Right forelimb (tissue), 1 donor: ENCODE measurements around the gene PCDHB11.
"Not testable (repeated sequence)": the region's sequence is repeated elsewhere in the genome, so short reads cannot be mapped to it uniquely, and the experiment has no call there.

Experiments
- DNase-seq: peaks from one replicate; pipeline ENCODE4 v3.0.0-alpha.2; 2018

The PCDHB11 gene

DNA sequence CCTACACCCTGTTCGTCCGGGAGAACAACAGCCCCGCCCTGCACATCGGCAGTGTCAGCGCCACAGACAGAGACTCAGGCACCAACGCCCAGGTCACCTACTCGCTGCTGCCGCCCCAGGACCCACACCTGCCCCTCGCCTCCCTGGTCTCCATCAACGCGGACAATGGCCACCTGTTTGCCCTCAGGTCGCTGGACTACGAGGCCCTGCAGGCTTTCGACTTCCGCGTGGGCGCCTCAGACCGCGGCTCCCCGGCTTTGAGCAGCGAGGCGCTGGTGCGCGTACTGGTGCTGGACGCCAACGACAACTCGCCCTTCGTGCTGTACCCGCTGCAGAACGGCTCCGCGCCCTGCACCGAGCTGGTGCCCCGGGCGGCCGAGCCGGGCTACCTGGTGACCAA lies 10.7 kb upstream of the PCDHB11 start:
- not testable (repeated sequence) for DNase-seq

DNA sequence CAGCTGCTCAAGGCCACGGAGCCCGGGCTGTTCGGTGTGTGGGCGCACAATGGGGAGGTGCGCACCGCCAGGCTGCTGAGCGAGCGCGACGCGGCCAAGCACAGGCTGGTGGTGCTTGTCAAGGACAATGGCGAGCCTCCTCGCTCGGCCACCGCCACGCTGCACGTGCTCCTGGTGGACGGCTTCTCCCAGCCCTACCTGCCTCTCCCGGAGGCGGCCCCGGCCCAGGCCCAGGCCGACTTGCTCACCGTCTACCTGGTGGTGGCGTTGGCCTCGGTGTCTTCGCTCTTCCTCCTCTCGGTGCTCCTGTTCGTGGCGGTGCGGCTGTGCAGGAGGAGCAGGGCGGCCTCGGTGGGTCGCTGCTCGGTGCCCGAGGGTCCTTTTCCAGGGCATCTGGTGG lies 10.3 kb upstream of the PCDHB11 start:
- DNase-seq, result not testable (repeated sequence)

DNA sequence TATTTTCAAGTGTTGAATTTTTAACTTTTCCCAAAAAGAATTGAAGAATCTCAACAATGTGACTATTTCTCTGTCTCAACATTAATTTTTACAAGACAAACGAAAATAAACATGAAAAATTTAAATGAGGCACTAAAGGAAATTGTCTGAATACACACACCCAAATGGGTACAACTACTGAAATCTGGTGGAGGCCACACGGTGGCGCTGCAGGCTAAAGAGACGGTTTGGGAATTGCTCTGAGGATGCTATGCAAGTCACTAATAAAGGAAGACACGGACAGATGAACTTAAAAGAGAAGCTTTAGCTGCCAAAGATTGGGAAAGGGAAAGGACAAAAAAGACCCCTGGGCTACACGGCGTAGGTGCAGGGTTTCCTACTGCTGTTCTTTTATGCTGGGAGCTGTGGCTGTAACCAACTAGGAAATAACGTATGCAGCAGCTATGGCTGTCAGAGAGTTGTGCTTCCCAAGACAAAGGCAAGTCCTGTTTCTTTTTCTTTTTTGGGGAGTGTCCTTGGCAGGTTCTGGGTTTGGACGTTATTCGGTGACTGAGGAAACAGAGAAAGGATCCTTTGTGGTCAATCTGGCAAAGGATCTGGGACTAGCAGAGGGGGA lies 7.2 kb upstream of the PCDHB11 start, which contains the start of gene PCDHB10:
PCDHB10 (plus strand) TSS at position 244 of the 616 bp plus-strand sequence; CDS start at position 444, 200 bp downstream.
- DNase-seq, result no peak

DNA sequence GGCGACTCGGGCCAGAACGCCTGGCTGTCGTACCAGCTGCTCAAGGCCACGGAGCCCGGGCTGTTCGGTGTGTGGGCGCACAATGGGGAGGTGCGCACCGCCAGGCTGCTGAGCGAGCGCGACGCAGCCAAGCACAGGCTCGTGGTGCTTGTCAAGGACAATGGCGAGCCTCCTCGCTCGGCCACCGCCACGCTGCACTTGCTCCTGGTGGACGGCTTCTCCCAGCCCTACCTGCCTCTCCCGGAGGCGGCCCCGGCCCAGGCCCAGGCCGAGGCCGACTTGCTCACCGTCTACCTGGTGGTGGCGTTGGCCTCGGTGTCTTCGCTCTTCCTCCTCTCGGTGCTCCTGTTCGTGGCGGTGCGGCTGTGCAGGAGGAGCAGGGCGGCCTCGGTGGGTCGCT lies 5.1 kb upstream of the PCDHB11 start:
- not testable (repeated sequence) for DNase-seq

DNA sequence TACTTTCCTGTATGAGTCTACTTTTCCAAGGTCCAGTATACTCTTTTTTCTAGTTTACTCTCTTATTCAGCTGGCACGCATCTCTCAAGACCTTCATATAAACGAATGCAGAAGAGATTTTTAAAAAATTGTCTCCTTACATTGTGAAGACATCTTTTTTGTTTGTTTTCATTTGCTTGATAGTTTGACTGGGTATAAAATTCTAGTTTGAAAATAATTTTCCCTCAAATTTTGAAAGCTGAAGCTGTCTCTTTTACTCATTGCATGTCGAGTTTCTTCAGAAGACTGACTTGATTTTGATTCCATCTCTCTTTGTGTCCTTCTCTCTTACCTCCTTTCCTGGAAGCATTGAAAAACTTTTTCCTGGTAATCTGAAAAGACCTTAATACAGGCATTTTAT lies 3.1 kb upstream of the PCDHB11 start:
- DNase-seq, result no peak

DNA sequence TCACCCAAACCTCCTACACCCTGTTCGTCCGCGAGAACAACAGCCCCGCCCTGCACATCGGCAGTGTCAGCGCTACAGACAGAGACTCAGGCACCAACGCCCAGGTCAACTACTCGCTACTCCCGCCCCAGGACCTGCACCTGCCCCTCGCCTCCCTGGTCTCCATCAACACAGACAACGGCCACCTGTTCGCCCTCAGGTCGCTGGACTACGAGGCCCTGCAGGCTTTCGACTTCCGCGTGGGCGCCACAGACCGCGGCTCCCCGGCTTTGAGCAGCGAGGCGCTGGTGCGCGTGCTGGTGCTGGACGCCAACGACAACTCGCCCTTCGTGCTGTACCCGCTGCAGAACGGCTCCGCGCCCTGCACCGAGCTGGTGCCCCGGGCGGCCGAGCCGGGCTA lies 1.7 kb downstream of the PCDHB11 start:
- not testable (repeated sequence) for DNase-seq

DNA sequence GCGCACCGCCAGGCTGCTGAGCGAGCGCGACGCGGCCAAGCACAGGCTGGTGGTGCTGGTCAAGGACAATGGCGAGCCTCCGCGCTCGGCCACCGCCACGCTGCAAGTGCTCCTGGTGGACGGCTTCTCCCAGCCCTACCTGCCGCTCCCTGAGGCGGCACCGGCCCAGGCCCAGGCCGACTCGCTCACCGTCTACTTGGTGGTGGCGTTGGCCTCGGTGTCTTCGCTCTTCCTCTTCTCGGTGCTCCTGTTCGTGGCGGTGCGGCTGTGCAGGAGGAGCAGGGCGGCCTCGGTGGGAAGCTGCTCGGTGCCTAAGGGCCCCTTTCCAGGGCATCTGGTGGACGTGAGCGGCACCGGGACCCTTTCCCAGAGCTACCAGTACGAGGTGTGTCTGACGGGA lies 2.2 kb downstream of the PCDHB11 start:
- not testable (repeated sequence) for DNase-seq

DNA sequence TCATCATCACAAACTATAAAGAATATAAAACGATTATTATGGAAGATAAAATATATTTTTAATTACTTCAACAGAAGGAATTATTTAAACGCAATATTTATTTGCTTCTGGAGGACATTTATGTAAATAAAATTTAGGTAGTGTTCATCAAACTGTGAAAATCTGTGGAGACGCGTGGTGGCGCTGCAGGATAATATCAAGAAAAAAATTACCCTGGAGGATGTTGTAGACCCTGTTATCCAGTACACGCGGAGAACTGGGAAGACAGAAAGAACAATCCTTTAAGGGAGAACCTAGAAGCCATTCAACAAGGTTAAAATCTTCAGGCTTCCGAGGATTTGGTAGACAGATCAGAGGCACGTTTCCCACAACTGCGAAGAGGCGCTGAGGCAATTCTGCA lies 9.1 kb downstream of the PCDHB11 start, which contains the start of gene PCDHB12:
PCDHB12 (plus strand) TSS at position 242 of the 400 bp plus-strand sequence. CDS start 189 bp downstream, outside the sequence.
- DNase-seq, result no peak

DNA sequence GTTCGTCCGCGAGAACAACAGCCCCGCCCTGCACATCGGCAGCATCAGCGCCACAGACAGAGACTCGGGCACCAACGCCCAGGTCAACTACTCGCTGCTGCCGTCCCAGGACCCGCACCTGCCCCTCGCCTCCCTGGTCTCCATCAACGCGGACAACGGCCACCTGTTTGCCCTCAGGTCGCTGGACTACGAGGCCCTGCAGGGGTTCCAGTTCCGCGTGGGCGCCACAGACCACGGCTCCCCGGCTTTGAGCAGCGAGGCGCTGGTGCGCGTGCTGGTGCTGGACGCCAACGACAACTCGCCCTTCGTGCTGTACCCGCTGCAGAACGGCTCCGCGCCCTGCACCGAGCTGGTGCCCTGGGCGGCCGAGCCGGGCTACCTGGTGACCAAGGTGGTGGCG lies 10.9 kb downstream of the PCDHB11 start:
- DNase-seq, result not testable (repeated sequence)

DNA sequence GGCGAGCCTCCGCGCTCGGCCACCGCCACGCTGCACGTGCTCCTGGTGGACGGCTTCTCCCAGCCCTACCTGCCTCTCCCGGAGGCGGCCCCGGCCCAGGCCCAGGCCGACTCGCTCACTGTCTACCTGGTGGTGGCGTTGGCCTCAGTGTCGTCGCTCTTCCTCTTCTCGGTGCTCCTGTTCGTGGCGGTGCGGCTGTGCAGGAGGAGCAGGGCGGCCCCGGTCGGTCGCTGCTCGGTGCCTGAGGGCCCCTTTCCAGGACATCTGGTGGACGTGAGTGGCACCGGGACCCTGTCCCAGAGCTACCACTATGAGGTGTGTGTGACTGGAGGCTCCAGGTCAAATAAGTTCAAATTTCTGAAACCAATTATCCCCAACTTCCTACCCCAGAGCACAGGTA lies 11.4 kb downstream of the PCDHB11 start:
- DNase-seq, result not testable (repeated sequence)

DNA sequence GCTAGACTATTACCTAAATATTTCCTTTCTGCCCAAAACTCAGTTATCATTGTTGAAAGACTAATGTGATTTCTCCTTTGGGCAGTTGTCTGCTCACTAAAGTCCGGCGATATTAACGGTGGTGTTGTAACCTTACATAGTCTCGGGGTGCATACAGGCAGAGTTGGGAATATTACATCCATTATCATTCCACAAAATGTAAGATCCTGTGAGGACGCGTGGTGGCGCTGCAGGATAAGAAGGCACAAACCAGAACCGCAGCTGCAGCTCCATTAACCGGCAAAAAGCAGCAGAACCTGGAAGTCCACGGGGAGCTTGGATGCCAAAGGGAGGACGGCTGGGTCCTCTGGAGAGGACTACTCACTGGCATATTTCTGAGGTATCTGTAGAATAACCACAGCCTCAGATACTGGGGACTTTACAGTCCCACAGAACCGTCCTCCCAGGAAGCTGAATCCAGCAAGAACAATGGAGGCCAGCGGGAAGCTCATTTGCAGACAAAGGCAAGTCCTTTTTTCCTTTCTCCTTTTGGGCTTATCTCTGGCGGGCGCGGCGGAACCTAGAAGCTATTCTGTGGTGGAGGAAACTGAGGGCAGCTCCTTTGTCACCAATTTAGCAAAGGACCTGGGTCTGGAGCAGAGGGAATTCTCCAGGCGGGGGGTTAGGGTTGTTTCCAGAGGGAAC lies 14.4 kb downstream of the PCDHB11 start, which contains the start of gene PCDHB13:
PCDHB13 (plus strand) TSS at position 264 of the 684 bp plus-strand sequence; CDS start at position 469, 205 bp downstream.
- peak; percentile 48 for DNase-seq

DNA sequence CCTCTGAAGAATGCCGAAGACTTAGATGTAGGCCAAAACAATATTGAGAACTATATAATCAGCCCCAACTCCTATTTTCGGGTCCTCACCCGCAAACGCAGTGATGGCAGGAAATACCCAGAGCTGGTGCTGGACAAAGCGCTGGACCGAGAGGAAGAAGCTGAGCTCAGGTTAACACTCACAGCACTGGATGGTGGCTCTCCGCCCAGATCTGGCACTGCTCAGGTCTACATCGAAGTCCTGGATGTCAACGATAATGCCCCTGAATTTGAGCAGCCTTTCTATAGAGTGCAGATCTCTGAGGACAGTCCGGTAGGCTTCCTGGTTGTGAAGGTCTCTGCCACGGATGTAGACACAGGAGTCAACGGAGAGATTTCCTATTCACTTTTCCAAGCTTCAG lies 15.2 kb downstream of the PCDHB11 start:
- DNase-seq, result not testable (repeated sequence)

DNA sequence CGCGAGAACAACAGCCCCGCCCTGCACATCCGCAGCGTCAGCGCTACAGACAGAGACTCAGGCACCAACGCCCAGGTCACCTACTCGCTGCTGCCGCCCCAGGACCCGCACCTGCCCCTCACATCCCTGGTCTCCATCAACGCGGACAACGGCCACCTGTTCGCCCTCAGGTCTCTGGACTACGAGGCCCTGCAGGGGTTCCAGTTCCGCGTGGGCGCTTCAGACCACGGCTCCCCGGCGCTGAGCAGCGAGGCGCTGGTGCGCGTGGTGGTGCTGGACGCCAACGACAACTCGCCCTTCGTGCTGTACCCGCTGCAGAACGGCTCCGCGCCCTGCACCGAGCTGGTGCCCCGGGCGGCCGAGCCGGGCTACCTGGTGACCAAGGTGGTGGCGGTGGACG lies 16.1 kb downstream of the PCDHB11 start:
- DNase-seq, result not testable (repeated sequence)

DNA sequence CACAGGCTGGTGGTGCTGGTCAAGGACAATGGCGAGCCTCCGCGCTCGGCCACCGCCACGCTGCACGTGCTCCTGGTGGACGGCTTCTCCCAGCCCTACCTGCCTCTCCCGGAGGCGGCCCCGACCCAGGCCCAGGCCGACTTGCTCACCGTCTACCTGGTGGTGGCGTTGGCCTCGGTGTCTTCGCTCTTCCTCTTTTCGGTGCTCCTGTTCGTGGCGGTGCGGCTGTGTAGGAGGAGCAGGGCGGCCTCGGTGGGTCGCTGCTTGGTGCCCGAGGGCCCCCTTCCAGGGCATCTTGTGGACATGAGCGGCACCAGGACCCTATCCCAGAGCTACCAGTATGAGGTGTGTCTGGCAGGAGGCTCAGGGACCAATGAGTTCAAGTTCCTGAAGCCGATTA lies 16.6 kb downstream of the PCDHB11 start:
- not testable (repeated sequence) for DNase-seq

DNA sequence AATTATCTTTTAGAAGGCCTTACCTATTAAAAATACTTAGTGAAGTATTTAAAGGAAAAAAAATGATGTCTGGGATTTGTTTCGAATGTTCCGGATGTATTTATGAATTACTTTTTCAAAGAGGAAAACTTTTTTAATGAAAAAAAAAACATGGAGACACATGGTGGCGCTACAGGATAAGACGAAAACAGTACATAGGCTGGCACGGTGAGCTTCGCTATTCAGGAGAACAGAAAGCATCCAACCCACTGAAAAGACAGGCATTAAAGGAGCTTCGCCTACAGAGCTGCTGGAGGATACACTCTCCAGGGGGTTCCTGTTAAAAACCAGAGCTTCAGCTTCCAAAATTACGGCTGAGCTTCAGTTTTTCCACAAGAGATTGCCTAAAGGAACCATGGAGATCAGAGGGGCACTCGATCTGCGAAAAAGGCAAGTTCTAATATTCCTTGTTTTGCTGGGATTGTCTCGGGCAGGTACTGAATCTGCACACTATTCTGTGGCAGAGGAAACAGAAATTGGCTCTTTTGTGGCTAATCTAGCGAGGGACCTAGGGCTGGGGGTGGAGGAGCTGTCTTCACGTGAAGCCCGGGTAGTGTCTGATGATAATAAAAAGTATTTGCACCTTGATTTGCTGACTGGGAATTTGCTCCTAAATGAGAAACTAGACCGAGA lies 23.8 kb downstream of the PCDHB11 start, which contains the start of gene PCDHB14:
PCDHB14 (plus strand) TSS at position 232 of the 672 bp plus-strand sequence; CDS start at position 395, 163 bp downstream.
- DNase-seq, result no peak

DNA sequence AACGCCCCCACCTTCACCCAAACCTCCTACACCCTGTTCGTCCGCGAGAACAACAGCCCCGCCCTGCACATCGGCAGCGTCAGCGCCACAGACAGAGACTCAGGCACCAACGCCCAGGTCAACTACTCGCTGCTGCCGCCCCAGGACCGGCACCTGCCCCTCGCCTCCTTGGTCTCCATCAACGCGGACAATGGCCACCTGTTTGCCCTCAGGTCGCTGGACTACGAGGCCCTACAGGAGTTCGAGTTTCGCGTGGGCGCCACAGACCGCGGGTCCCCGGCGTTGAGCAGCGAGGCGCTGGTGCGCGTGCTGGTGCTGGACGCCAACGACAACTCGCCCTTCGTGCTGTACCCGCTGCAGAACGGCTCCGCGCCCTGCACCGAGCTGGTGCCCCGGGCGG lies 25.4 kb downstream of the PCDHB11 start:
- not testable (repeated sequence) for DNase-seq

DNA sequence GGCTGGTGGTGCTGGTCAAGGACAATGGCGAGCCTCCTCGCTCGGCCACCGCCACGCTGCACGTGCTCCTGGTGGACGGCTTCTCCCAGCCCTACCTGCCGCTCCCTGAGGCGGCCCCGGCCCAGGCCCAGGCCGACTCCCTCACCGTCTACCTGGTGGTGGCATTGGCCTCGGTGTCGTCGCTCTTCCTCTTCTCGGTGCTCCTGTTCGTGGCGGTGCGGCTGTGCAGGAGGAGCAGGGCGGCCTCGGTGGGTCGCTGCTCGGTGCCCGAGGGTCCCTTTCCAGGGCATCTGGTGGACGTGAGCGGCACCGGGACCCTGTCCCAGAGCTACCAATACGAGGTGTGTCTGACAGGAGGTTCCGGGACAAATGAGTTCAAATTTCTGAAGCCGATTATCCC lies 26.0 kb downstream of the PCDHB11 start:
- DNase-seq, result not testable (repeated sequence)

DNA sequence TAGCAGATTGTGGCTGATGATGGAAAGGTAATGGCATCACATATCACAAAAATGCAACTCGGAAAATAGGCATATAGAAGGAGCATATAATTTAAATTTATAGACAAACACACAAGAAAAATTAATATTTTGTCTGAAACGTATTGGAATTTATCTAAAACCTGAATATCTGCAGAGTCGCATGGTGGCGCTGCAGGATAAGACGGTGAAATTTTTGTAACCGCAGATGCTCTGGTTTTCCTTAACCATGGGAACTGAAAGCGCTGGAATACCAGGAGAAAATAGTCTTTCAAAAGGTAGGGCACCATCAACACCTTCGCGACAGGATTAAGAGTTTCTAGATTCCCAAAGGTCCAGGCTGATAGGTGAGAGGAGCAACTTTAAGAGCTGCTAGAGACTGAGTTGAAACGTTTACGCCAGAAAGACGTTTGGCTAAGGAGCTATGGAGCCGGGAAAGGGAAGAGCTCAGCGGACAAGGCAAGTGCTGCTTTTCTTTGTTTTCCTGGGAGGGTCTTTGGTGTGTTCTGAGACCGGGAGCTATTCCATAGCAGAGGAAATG lies 34.8 kb downstream of the PCDHB11 start:
- no peak for DNase-seq

DNA sequence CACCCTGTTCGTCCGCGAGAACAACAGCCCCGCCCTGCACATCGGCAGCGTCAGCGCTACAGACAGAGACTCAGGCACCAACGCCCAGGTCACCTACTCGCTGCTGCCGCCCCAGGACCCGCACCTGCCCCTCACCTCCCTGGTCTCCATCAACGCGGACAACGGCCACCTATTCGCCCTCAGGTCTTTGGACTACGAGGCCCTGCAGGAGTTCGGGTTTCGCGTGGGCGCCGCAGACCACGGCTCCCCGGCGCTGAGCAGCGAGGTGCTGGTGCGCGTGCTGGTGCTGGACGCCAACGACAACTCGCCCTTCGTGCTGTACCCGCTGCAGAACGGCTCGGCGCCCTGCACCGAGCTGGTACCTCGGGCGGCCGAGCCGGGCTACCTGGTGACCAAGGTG lies 36.5 kb downstream of the PCDHB11 start:
- not testable (repeated sequence) for DNase-seq

DNA sequence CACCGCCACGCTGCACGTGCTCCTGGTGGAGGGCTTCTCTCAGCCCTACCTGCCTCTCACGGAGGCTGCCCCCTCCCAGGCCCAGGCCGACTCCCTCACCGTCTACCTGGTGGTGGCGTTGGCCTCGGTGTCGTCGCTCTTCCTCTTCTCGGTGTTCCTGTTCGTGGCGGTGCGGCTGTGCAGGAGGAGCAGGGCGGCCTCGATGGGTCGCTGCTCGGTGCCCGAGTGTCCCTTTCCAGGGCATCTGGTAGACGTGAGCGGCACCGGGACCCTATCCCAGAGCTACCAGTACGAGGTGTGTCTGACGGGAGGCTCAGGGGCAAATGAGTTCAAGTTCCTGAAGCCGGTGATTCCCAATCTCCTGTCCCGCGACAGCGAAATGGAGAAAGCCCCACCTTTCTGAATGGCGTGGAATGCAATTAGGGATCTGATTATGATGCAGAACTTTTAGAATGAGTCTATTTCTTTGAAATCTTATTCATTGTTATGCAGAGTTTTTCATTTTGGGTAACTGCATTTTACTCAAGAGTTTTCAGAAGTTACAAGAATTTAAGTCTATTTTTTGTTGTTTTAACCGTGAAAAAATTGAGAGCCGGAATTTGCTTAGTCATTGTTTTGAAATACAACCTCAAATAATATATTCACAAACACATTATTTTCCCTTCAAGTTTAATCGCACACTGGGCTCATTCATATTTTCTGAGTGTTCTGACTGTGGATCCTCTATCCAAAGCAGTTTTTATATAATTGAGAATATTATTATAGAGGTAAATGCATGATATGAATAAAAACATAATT lies 37.3 kb downstream of the PCDHB11 start:
- DNase-seq, result no peak

DNA sequence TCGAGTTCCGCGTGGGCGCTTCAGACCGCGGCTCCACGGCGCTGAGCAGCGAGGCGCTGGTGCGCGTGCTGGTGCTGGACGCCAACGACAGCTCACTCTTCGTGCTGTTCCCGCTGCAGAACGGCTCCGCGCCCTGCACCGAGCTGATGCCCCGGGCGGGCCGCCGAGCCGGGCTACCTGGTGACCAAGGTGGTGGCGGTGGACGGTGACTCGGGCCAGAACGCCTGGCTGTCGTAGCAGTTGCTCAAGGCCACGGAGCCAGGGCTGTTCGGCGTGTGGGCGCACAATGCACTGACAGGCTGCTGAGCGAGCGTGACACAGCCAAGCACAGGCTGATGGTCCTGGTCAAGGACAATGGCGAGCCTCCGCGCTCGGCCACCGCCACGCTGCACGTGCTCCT lies 42.1 kb downstream of the PCDHB11 start:
- no peak for DNase-seq

DNA sequence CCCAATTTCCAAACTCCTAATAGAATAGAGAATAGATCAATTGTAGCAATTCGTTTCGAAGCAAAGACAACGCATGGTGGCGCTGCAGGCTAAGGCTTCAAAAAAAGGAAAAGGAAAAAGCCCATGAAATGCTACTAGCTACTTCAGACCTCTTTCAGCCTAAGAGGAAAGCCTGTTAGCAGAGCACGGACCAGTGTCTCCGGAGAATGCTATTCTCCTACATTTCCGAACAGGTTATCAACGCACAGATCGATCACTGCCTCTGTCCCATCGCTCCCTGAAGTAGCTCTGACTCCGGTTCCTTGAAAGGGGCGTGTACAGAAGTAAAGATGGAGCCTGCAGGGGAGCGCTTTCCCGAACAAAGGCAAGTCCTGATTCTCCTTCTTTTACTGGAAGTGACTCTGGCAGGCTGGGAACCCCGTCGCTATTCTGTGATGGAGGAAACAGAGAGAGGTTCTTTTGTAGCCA lies 45.9 kb downstream of the PCDHB11 start, which contains the start of gene PCDHB15:
PCDHB15 (plus strand) TSS at position 146 of the 468 bp plus-strand sequence; CDS start at position 330, 184 bp downstream.
- DNase-seq, result no peak
